H9 (cell line): ENCODE data around the gene MAPRE3. TPM values are rescaled to one million over a fixed set of nuclear protein-coding genes. Genes with fewer than 3 reads are reported as not detected.

ENCODE experiments used
- DNase-seq: peaks from one replicate; pipeline ENCODE4 v3.0.0-alpha.2; 2017
- H2AFZ ChIP-seq: one replicate; pipeline ENCODE4 v1.6.1; 2013; ENCODE audit warnings: mild to moderate bottlenecking, low read length, control low read depth, moderate library complexity
- H2AK5ac ChIP-seq: 2 replicates; pipeline ENCODE4 v1.6.1; 2013; ENCODE audit warnings: low read length, control low read depth, mixed read lengths; ENCODE audit not compliant: insufficient read length
- H2BK120ac ChIP-seq: one replicate; pipeline ENCODE4 v1.6.1; 2013; ENCODE audit warnings: low read depth, mild to moderate bottlenecking, low read length, control low read depth, inconsistent platforms; ENCODE audit not compliant: poor library complexity, severe bottlenecking
- H2BK12ac ChIP-seq: 2 replicates; pipeline ENCODE4 v1.6.1; 2013; ENCODE audit warnings: low read length, control low read depth, mixed read lengths, low read depth; ENCODE audit not compliant: insufficient read length
- H2BK15ac ChIP-seq: 2 replicates; pipeline ENCODE4 v1.6.1; 2013; ENCODE audit warnings: low read depth, low read length, control low read depth
- H2BK20ac ChIP-seq: one replicate; pipeline ENCODE4 v1.6.1; 2013; ENCODE audit warnings: low read depth, mild to moderate bottlenecking, low read length, control low read depth, inconsistent platforms; ENCODE audit not compliant: poor library complexity, severe bottlenecking
- H2BK5ac ChIP-seq: 2 replicates; pipeline ENCODE4 v1.6.1; 2013; ENCODE audit warnings: low read length, control low read depth, mixed read lengths; ENCODE audit not compliant: insufficient read length
- H3K14ac ChIP-seq: 2 replicates; pipeline ENCODE4 v1.6.1; 2013; ENCODE audit warnings: low read length, control low read depth; ENCODE audit not compliant: insufficient read depth
- H3K18ac ChIP-seq: 2 replicates; pipeline ENCODE4 v1.6.1; 2013; ENCODE audit warnings: low read depth, mild to moderate bottlenecking, mixed read lengths, low read length, control low read depth; ENCODE audit not compliant: insufficient read length
- H3K23ac ChIP-seq: 2 replicates; pipeline ENCODE4 v1.6.1; 2013; ENCODE audit warnings: low read length, control low read depth, mixed read lengths, low read depth; ENCODE audit not compliant: insufficient read length
- H3K23me2 ChIP-seq: 2 replicates; pipeline ENCODE4 v1.6.1; 2013; ENCODE audit warnings: low read depth, mild to moderate bottlenecking, mixed read lengths, low read length, control low read depth; ENCODE audit not compliant: insufficient read length, poor library complexity, severe bottlenecking
- H3K27ac ChIP-seq: 2 replicates; pipeline ENCODE4 v1.5.1; 2013; ENCODE audit warnings: low read length, control low read depth, mixed read lengths, low read depth; ENCODE audit not compliant: insufficient read length
- H3K27me3 ChIP-seq: 2 replicates; pipeline ENCODE4 v1.6.1; 2013; ENCODE audit warnings: low read length, control low read depth, inconsistent platforms; ENCODE audit not compliant: insufficient read depth
- H3K4ac ChIP-seq: 2 replicates; pipeline ENCODE4 v1.6.1; 2013; ENCODE audit warnings: low read depth, mild to moderate bottlenecking, control low read depth, inconsistent platforms, low read length, moderate library complexity
- H3K4me1 ChIP-seq: 2 replicates; pipeline ENCODE4 v1.6.1; 2013; ENCODE audit warnings: low read length, control low read depth, inconsistent platforms; ENCODE audit not compliant: insufficient read depth
- H3K4me2 ChIP-seq: 2 replicates; pipeline ENCODE4 v1.6.1; 2013; ENCODE audit warnings: low read length, control low read depth, mixed read lengths; ENCODE audit not compliant: insufficient read length, insufficient read depth
- H3K56ac ChIP-seq: 2 replicates; pipeline ENCODE4 v1.6.1; 2013; ENCODE audit warnings: low read depth, mild to moderate bottlenecking, mixed read lengths, low read length, control low read depth; ENCODE audit not compliant: insufficient read length
- H3K79me1 ChIP-seq: 2 replicates; pipeline ENCODE4 v1.6.1; 2013; ENCODE audit warnings: low read depth, mild to moderate bottlenecking, moderate library complexity, low read length, control low read depth, inconsistent platforms; ENCODE audit not compliant: insufficient read depth, poor library complexity, severe bottlenecking
- H3K79me2 ChIP-seq: 2 replicates; pipeline ENCODE4 v1.6.1; 2013; ENCODE audit warnings: low read length, control low read depth, inconsistent platforms; ENCODE audit not compliant: insufficient read depth
- H3K9ac ChIP-seq: 2 replicates; pipeline ENCODE4 v1.6.1; 2013; ENCODE audit warnings: low read length, control low read depth, mixed read lengths; ENCODE audit not compliant: insufficient read length; ENCODE audit errors: extremely low read depth
- H3K9me3 ChIP-seq: one replicate; pipeline ENCODE4 v1.6.1; 2013; ENCODE audit warnings: low read depth, low read length, inconsistent platforms; ENCODE audit not compliant: control insufficient read depth
- H3T11ph ChIP-seq: one replicate; pipeline ENCODE4 v1.6.1; 2013; ENCODE audit warnings: mild to moderate bottlenecking, low read length, control low read depth, inconsistent platforms
- H4K20me1 ChIP-seq: one replicate; pipeline ENCODE4 v1.6.1; 2013; ENCODE audit not compliant: control insufficient read depth, insufficient read length, insufficient read depth
- H4K5ac ChIP-seq: 2 replicates; pipeline ENCODE4 v1.6.1; 2013; ENCODE audit warnings: low read depth, mild to moderate bottlenecking, mixed read lengths, low read length, control low read depth; ENCODE audit not compliant: insufficient read length
- H4K8ac ChIP-seq: replicated peaks from 2 replicates; pipeline ENCODE4 v1.6.1; 2013; ENCODE audit warnings: low read length, control low read depth, mixed read lengths, low read depth; ENCODE audit not compliant: insufficient read length
- H4K91ac ChIP-seq: 2 replicates; pipeline ENCODE4 v1.6.1; 2013; ENCODE audit warnings: low read depth, mild to moderate bottlenecking, moderate library complexity, mixed read lengths, low read length, control low read depth; ENCODE audit not compliant: insufficient read length
- H3K27ac Mint-ChIP-seq, 3 experiments: 2 replicates in 2 of 3; 3 replicates in 1 of 3; pipeline ENCODE4 v1.8.0; 2020 to 2021; ENCODE audit warnings: mixed read lengths in 3 of 3, mild to moderate bottlenecking in 1 of 3, moderate library complexity in 1 of 3
- H3K27me3 Mint-ChIP-seq: 2 replicates; pipeline ENCODE4 v1.8.0; 2021; ENCODE audit warnings: low read depth, mild to moderate bottlenecking, moderate library complexity, mixed read lengths
- H3K36me3 Mint-ChIP-seq, 3 experiments: 2 replicates in 2 of 3; 3 replicates in 1 of 3; pipeline ENCODE4 v1.8.0; 2020 to 2021; ENCODE audit warnings: low read depth in 3 of 3, mixed read lengths in 3 of 3; ENCODE audit not compliant: insufficient read depth in 1 of 3
- H3K4me1 Mint-ChIP-seq, 2 experiments: 2 replicates each; pipeline ENCODE4 v1.8.0; 2020; ENCODE audit warnings: mixed read lengths in 2 of 2
- H3K4me3 Mint-ChIP-seq, 2 experiments: 2 replicates in 1 of 2; 3 replicates in 1 of 2; pipeline ENCODE4 v1.8.0; 2020 to 2021; ENCODE audit warnings: mild to moderate bottlenecking in 2 of 2, mixed read lengths in 2 of 2, moderate library complexity in 1 of 2
- H3K9me3 Mint-ChIP-seq, 2 experiments: 2 replicates in 1 of 2; 3 replicates in 1 of 2; pipeline ENCODE4 v1.8.0; 2020; ENCODE audit warnings: mild to moderate bottlenecking in 2 of 2, mixed read lengths in 2 of 2, moderate library complexity in 1 of 2
- CTCF ChIP-seq: fragments of 200-600 bp; sonication (generic); conservative IDR thresholded peaks from 3 replicates; pipeline ENCODE4 v1.8.0; 2021; ENCODE audit warnings: antibody characterized with exemption, mild to moderate bottlenecking
- WGBS: extraction: QIAGEN DNeasy Blood & Tissue Kit; methylation state at CpG from one replicate; pipeline ENCODE4 v1.1.7; 2013; ENCODE audit warnings: missing lambda C conversion rate, low lambda C conversion rate, mixed read lengths; ENCODE audit not compliant: insufficient read length; ENCODE audit errors: extremely low coverage; 5-methylcytosine and 5-hydroxymethylcytosine counted together
- total RNA-seq: library from RNA; stranded (reverse); gene quantifications from 2 replicates; pipeline ENCODE4 v1.2.1, GENCODE V29; 2021

MAPRE3 gene
- total RNA-seq, 1 experiment from 2014 or later, result 2.0 TPM

GRCh38 chr2:27042159-27042661, 71.8 kb downstream of the MAPRE3 start:
- Histone ChIP-seq H3K9me3 (no peaks in the 10 kb centered on the region), H3K79me2 (no peaks in the 10 kb centered on the region), H3T11ph (no peak overlapping the region), H3K18ac (no peak overlapping the region), H3K23me2 (no peaks in the 10 kb centered on the region), H2BK15ac (no peak overlapping the region), H3K27me3 (no peaks in the 10 kb centered on the region), H3K9ac (no peak overlapping the region), H2BK12ac (no peak overlapping the region), H3K27ac (no peak overlapping the region), H3K4ac (no peak overlapping the region), H3K14ac (no peak overlapping the region), H2BK20ac (no peak overlapping the region), H3K56ac (no peak overlapping the region), H4K8ac (no peak overlapping the region), H2BK120ac (no peak overlapping the region), H3K4me1 (no peaks in the 10 kb centered on the region), H4K5ac (no peak overlapping the region), H3K4me2 (no peak overlapping the region), H3K79me1 (no peaks in the 10 kb centered on the region), H2AFZ (no peak overlapping the region), H2AK5ac (no peak overlapping the region), H4K20me1 (no peaks in the 10 kb centered on the region), H4K91ac (no peak overlapping the region), H2BK5ac (no peak overlapping the region), H3K23ac (no peak overlapping the region)
- no peak overlapping the region for H3K27ac Mint-ChIP-seq
- WGBS, result no CpG with 5 or more reads among the region's 10 CpGs
- H3K9me3 Mint-ChIP-seq, result no peaks in the 10 kb centered on the region
- DNase-seq, result no peak
- TF ChIP-seq CTCF, result no peak
- H3K27me3 Mint-ChIP-seq, result no peaks in the 10 kb centered on the region
- H3K36me3 Mint-ChIP-seq, result peaks cover 15 to 55% (median 51%) of the 10 kb centered on the region in 3 experiments
- peaks cover 0 to 5% of the 10 kb centered on the region in 2 experiments; a peak in 2 of 4 replicates for H3K4me1 Mint-ChIP-seq
- no peak overlapping the region for H3K4me3 Mint-ChIP-seq
